Hepatocyte (in vitro differentiated cells): ENCODE data around the gene PCDHA4. TPM values are rescaled to one million over a fixed set of nuclear protein-coding genes. Genes with fewer than 3 reads are reported as not detected.
"Not testable (repeated sequence)": the region's sequence is repeated elsewhere in the genome, so short reads cannot be mapped to it uniquely, and the experiment has no call there.

Source experiments
- DNase-seq: peaks from one replicate; pipeline ENCODE4 v3.0.0-alpha.2; 2016; ENCODE audit warnings: low spot score
- H2AFZ ChIP-seq: fragments of 200-600 bp; sonication (generic); 2 replicates; pipeline ENCODE4 v1.6.0; 2016; ENCODE audit warnings: antibody characterized with exemption, mild to moderate bottlenecking
- H3K27ac ChIP-seq: fragments of 200-600 bp; sonication (generic); 2 replicates; pipeline ENCODE4 v1.5.1; 2016; ENCODE audit warnings: mild to moderate bottlenecking
- H3K27me3 ChIP-seq: fragments of 200-600 bp; sonication (generic); 2 replicates; pipeline ENCODE4 v1.6.1; 2016
- H3K36me3 ChIP-seq: fragments of 200-600 bp; sonication (generic); replicated peaks from 2 replicates; pipeline ENCODE4 v1.5.1; 2016; ENCODE audit warnings: low read depth; ENCODE audit not compliant: insufficient read depth
- H3K4me1 ChIP-seq: fragments of 200-600 bp; sonication (generic); 2 replicates; pipeline ENCODE4 v1.5.1; 2016; ENCODE audit warnings: mild to moderate bottlenecking, moderate library complexity; ENCODE audit not compliant: insufficient read depth
- H3K4me2 ChIP-seq: fragments of 200-600 bp; sonication (generic); 2 replicates; pipeline ENCODE4 v1.6.0; 2016
- H3K4me3 ChIP-seq: fragments of 200-600 bp; sonication (generic); 2 replicates; pipeline ENCODE4 v1.5.1; 2016; ENCODE audit warnings: mild to moderate bottlenecking
- H3K79me2 ChIP-seq: fragments of 200-600 bp; sonication (generic); 2 replicates; pipeline ENCODE4 v1.6.0; 2017; ENCODE audit warnings: mild to moderate bottlenecking
- H3K9me2 ChIP-seq: fragments of 200-600 bp; sonication (generic); replicated peaks from 2 replicates; pipeline ENCODE4 v1.6.0; 2017; ENCODE audit warnings: mild to moderate bottlenecking; ENCODE audit not compliant: insufficient read depth
- H3K9me3 ChIP-seq: fragments of 200-600 bp; sonication (generic); 2 replicates; pipeline ENCODE4 v1.5.1; 2016; ENCODE audit warnings: low read depth, mild to moderate bottlenecking
- H4K20me1 ChIP-seq: fragments of 200-600 bp; sonication (generic); 2 replicates; pipeline ENCODE4 v1.6.0; 2016; ENCODE audit warnings: mild to moderate bottlenecking; ENCODE audit not compliant: insufficient read depth, poor library complexity, severe bottlenecking
- CTCF ChIP-seq: fragments of 200-600 bp; sonication (generic); IDR thresholded peaks from 2 replicates; pipeline ENCODE4 v1.5.1; 2016; ENCODE audit warnings: antibody characterized with exemption, mild to moderate bottlenecking; ENCODE audit not compliant: poor library complexity
- EZH2 ChIP-seq: fragments of 200-600 bp; sonication (generic); IDR thresholded peaks from 2 replicates; pipeline ENCODE4 v1.6.1; 2016; ENCODE audit warnings: antibody characterized with exemption, mild to moderate bottlenecking, borderline replicate concordance
- EZH2phosphoT487 ChIP-seq: fragments of 200-600 bp; sonication (generic); IDR thresholded peaks from one replicate; pipeline ENCODE4 v1.6.1; 2018; ENCODE audit warnings: antibody characterized with exemption, mild to moderate bottlenecking, low read depth, moderate library complexity; ENCODE audit not compliant: unreplicated experiment, severe bottlenecking
- WGBS: methylation state at CpG from one replicate; pipeline ENCODE4 v1.1.6; 2016; ENCODE audit warnings: low lambda C conversion rate; ENCODE audit errors: missing lambda C conversion rate; 5-methylcytosine and 5-hydroxymethylcytosine counted together
- polyA plus RNA-seq: library from polyadenylated mRNA; unstranded; fragments of >200 nt; fragmentation: Nextera tagmentation; extraction: Ambion mirVana; gene quantifications from 2 replicates; pipeline ENCODE4 v1.2.1, GENCODE V29; 2016
- total RNA-seq: library from RNA; depleted of rRNA; stranded (reverse); fragments of >200 nt; gene quantifications from 2 replicates; pipeline ENCODE4 v1.2.3, GENCODE V29; 2014

Gene PCDHA4
- total and polyA plus RNA-seq, 2 experiments from 2014 or later = 9.1 to 30.0 TPM

DNA sequence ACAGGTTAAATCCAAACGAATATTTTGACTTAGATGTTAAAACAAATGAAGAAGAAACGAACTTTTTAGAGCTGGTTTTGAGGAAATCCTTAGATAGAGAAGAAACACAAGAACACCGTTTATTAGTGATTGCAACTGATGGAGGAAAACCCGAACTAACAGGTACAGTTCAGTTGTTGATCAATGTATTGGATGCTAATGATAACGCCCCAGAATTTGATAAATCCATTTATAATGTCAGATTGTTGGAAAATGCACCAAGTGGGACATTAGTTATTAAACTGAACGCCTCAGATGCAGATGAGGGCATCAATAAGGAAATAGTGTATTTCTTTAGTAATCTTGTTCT, 15.4 kb downstream of the PCDHA4 start:
- DNase-seq = no peak
- no peak overlapping the region for H3K27ac ChIP-seq

GRCh38 chr5:140822969-140823368, 16.1 kb downstream of the PCDHA4 start:
- not testable (repeated sequence) for DNase-seq, H2AFZ ChIP-seq, H3K4me2 ChIP-seq, H3K36me3 ChIP-seq, H3K4me3 ChIP-seq, H3K27me3 ChIP-seq, H3K9me2 ChIP-seq, H3K4me1 ChIP-seq, H3K27ac ChIP-seq, H3K79me2 ChIP-seq, H4K20me1 ChIP-seq
- H3K9me3 ChIP-seq = peaks cover 47% of the 10 kb centered on the region
- 98% methylated on average over 48 of the region's 48 CpGs for WGBS

More for the DNA sequence above, 15.4 kb downstream of the PCDHA4 start:
- H2AFZ ChIP-seq = no peak overlapping the region
- H4K20me1 ChIP-seq = no peaks in the 10 kb centered on the region
- no peak overlapping the region for H3K4me3 ChIP-seq
- no peaks in the 10 kb centered on the region for H3K9me2 ChIP-seq
- no peaks in the 10 kb centered on the region for H3K4me1 ChIP-seq
- H3K27me3 ChIP-seq = no peaks in the 10 kb centered on the region
- no peak for TF ChIP-seq EZH2
- no peak for TF ChIP-seq EZH2phosphoT487
- no peak for TF ChIP-seq CTCF
- H3K79me2 ChIP-seq = no peaks in the 10 kb centered on the region
- peaks cover 41% of the 10 kb centered on the region for H3K9me3 ChIP-seq
- no peaks in the 10 kb centered on the region for H3K36me3 ChIP-seq
- no peak overlapping the region for H3K4me2 ChIP-seq
- WGBS = 95% methylated on average over 6 of the region's 6 CpGs

- H4K20me1 ChIP-seq = no peaks in the 10 kb centered on the region
- H3K36me3 ChIP-seq = no peaks in the 10 kb centered on the region
- TF ChIP-seq CTCF = no peak
- TF ChIP-seq EZH2phosphoT487 = no peak
- TF ChIP-seq EZH2 = no peak
- H2AFZ ChIP-seq = no peak overlapping the region
- no peak for DNase-seq
- H3K4me1 ChIP-seq = no peaks in the 10 kb centered on the region
- no peaks in the 10 kb centered on the region for H3K9me2 ChIP-seq
- H3K9me3 ChIP-seq = peaks cover 47% of the 10 kb centered on the region
- no peak overlapping the region for H3K4me2 ChIP-seq
- no peaks in the 10 kb centered on the region for H3K79me2 ChIP-seq
- H3K27me3 ChIP-seq = no peaks in the 10 kb centered on the region
- H3K27ac ChIP-seq = no peak overlapping the region
- WGBS = 98% methylated on average over 37 of the region's 38 CpGs
- H3K4me3 ChIP-seq = no peak overlapping the region
These were observed 16.6 kb downstream of the PCDHA4 start for GRCh38 chr5:140823475-140823874.

GRCh38 chr5:140827704-140828361, 21.0 kb downstream of the PCDHA4 start, which contains the start of gene PCDHA6:
PCDHA6 (plus strand) TSS chr5:140827960; CDS start chr5:140828092, 132 bp downstream.
- no peaks in the 10 kb centered on the region for H3K79me2 ChIP-seq
- no peaks in the 10 kb centered on the region for H3K27me3 ChIP-seq
- no peak for DNase-seq
- no peak within 1 kb of the TSS for H3K4me3 ChIP-seq
- H3K9me2 ChIP-seq = no peaks in the 10 kb centered on the region
- peaks cover 4% of the 10 kb centered on the region for H3K36me3 ChIP-seq
- no peak within 1 kb of the TSS for H3K27ac ChIP-seq
- no peak within 1 kb of the TSS for H3K4me2 ChIP-seq
- H3K9me3 ChIP-seq = peaks cover 43% of the 10 kb centered on the region
- H3K4me1 ChIP-seq = no peaks in the 10 kb centered on the region
- H4K20me1 ChIP-seq = no peaks in the 10 kb centered on the region
- TF ChIP-seq EZH2phosphoT487 (no peak), EZH2 (no peak), CTCF (no peak)
- 97% methylated on average over 27 of the region's 27 CpGs for WGBS
- no peak within 1 kb of the TSS for H2AFZ ChIP-seq
